ENCODE data around the gene DPP6. TPM values are rescaled to one million over a fixed set of nuclear protein-coding genes. Genes with fewer than 3 reads are reported as not detected.

The DPP6 gene
- total RNA-seq, 4 donors from 2014 or later, result 0.38 TPM; not detected in 2

GRCh38 chr7:154843670-154844237 is 791.6 kb downstream of the DPP6 start:
- Histone ChIP-seq H3K27ac (no peak overlapping the region), H3K9me3 (no peaks in the 10 kb centered on the region), H3K4me3 (no peak overlapping the region), H3K27me3 (peaks cover 0 to 18% (median 0%) of the 10 kb centered on the region in 4 donors), H3K36me3 (no peaks in the 10 kb centered on the region), H3K4me1 (no peaks in the 10 kb centered on the region)
- TF ChIP-seq POLR2A (IDR thresholded peaks at IDR 0.05) (no peak), CTCF (IDR thresholded peaks at IDR 0.05) (no peak)
- DNase-seq, result no peak
- 85 to 89% methylated on average over 5 of the region's 5 CpGs for WGBS, 2 donors
- intact Hi-C loops (cut with DNase I), result no loop called here

GRCh38 chr7:154844499-154844898 is 792.3 kb downstream of the DPP6 start:
- no peak overlapping the region for H3K27ac ChIP-seq
- H3K4me1 ChIP-seq, result no peaks in the 10 kb centered on the region
- no peak overlapping the region for H3K4me3 ChIP-seq
- TF ChIP-seq POLR2A (IDR thresholded peaks at IDR 0.05) (no peak), CTCF (IDR thresholded peaks at IDR 0.05) (no peak)
- H3K9me3 ChIP-seq, result no peaks in the 10 kb centered on the region
- intact Hi-C loops (cut with DNase I), result no loop called here
- peaks cover 0 to 18% (median 0%) of the 10 kb centered on the region in 4 donors for H3K27me3 ChIP-seq
- H3K36me3 ChIP-seq, result no peaks in the 10 kb centered on the region
- 68 to 81% methylated on average over 5 of the region's 5 CpGs for WGBS, 2 donors
- no peak for DNase-seq

- no peak for DNase-seq
- Histone ChIP-seq H3K9me3 (no peaks in the 10 kb centered on the region), H3K36me3 (no peaks in the 10 kb centered on the region), H3K27me3 (peaks cover 0 to 16% (median 0%) of the 10 kb centered on the region in 4 donors), H3K27ac (no peak overlapping the region), H3K4me1 (no peaks in the 10 kb centered on the region), H3K4me3 (no peak overlapping the region)
- intact Hi-C loops (cut with DNase I), result no loop called here
- WGBS, 2 donors, result 60 to 70% methylated on average over 5 of the region's 5 CpGs
- no peak for TF ChIP-seq POLR2A (IDR thresholded peaks at IDR 0.05)
- TF ChIP-seq CTCF (IDR thresholded peaks at IDR 0.05), result no peak
These were observed 792.8 kb downstream of the DPP6 start for GRCh38 chr7:154844955-154845354.

- no peaks in the 10 kb centered on the region for H3K9me3 ChIP-seq
- H3K4me1 ChIP-seq, result no peaks in the 10 kb centered on the region
- 33 to 65% methylated on average over 2 of the region's 2 CpGs for WGBS, 2 donors
- no peak for DNase-seq
- no peaks in the 10 kb centered on the region for H3K36me3 ChIP-seq
- H3K4me3 ChIP-seq, result no peak overlapping the region
- H3K27ac ChIP-seq, result no peak overlapping the region
- TF ChIP-seq POLR2A (IDR thresholded peaks at IDR 0.05) (no peak), CTCF (IDR thresholded peaks at IDR 0.05) (no peak)
- H3K27me3 ChIP-seq, result peaks cover 0 to 11% (median 0%) of the 10 kb centered on the region in 4 donors
- intact Hi-C loops (cut with DNase I), result no loop called here
These were observed 796.3 kb downstream of the DPP6 start for GRCh38 chr7:154848464-154848863.

GRCh38 chr7:154852205-154852604 is 800.0 kb downstream of the DPP6 start:
- WGBS, 2 donors, result 44 to 74% methylated on average over 3 to 4 of the region's 4 CpGs
- DNase-seq, result no peak
- intact Hi-C loops (cut with DNase I), result no loop called here

More at GRCh38 chr7:154852205-154852604, 800.0 kb downstream of the DPP6 start:
- no peaks in the 10 kb centered on the region for H3K9me3 ChIP-seq
- no peak for TF ChIP-seq CTCF (IDR thresholded peaks at IDR 0.05)
- no peak for TF ChIP-seq POLR2A (IDR thresholded peaks at IDR 0.05)
- H3K36me3 ChIP-seq, result no peaks in the 10 kb centered on the region
- H3K4me1 ChIP-seq, result no peaks in the 10 kb centered on the region
- H3K27me3 ChIP-seq, result no peaks in the 10 kb centered on the region
- no peak overlapping the region for H3K27ac ChIP-seq
- no peak overlapping the region for H3K4me3 ChIP-seq
